AG09309 (cell line): ENCODE measurements around the gene NFIB.

Experiments used
- DNase-seq: peaks from one replicate; pipeline ENCODE4 v3.0.0-alpha.2; 2010; ENCODE audit warnings: low read depth
- H3K4me3 ChIP-seq: 2 replicates; pipeline ENCODE4 v1.5.1; 2011; ENCODE audit warnings: mild to moderate bottlenecking, low read depth, low read length, moderate library complexity; ENCODE audit not compliant: control insufficient read depth
- TF ChIP-seq, protein P1 (sequence below): IDR thresholded peaks from 2 replicates; pipeline ENCODE4 v1.5.1; 2011; ENCODE audit warnings: mild to moderate bottlenecking, low read depth, low read length, inconsistent platforms; ENCODE audit not compliant: insufficient read depth, control insufficient read depth; ENCODE audit errors: missing control alignments

The NFIB gene

DNA sequence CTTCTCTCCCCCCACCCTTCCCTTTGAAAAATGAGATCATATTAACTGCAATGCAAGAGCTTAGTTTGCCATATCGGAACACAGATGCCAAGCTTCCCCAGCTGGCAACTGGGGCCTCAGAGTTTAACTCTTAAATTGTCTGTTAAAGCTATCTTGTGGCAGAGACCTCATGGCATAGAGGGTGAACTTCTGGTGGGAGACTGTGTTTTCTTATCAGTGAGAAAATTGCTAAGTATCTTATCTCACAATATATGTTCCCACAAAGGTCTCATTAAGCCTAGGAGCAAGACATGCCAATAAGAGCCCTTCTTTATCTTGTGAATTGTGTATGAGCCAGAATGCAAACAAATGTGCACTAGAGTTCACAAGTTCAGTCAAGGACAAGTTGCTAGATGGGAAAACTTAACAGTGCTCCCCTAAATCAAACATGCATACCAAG is 12.3 kb downstream of the NFIB start:
- TF ChIP-seq, protein P1, sequence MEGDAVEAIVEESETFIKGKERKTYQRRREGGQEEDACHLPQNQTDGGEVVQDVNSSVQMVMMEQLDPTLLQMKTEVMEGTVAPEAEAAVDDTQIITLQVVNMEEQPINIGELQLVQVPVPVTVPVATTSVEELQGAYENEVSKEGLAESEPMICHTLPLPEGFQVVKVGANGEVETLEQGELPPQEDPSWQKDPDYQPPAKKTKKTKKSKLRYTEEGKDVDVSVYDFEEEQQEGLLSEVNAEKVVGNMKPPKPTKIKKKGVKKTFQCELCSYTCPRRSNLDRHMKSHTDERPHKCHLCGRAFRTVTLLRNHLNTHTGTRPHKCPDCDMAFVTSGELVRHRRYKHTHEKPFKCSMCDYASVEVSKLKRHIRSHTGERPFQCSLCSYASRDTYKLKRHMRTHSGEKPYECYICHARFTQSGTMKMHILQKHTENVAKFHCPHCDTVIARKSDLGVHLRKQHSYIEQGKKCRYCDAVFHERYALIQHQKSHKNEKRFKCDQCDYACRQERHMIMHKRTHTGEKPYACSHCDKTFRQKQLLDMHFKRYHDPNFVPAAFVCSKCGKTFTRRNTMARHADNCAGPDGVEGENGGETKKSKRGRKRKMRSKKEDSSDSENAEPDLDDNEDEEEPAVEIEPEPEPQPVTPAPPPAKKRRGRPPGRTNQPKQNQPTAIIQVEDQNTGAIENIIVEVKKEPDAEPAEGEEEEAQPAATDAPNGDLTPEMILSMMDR = no peak

DNA sequence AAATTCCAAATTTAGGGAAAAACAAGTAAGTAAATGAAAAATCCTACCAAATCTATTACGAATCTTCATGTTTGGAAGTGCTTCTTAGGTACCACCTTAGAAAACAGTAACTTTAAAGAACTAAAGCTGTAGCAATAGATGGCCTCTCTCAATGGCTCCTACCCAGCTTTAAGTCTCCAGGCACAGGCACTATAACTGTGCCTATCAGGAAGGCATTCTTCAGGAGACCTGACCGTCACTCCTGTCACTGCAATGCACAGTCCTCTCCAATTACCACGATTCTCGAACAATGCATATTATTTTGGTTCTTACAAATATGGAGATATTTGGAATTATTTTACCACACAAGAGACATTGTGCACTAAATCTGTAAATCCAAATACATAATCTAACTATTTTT is 12.9 kb downstream of the NFIB start:
- H3K4me3 ChIP-seq = no peak overlapping the region
- no peak for DNase-seq
- TF ChIP-seq, protein P1 = no peak

More for the DNA sequence above, 12.3 kb downstream of the NFIB start:
- no peak for DNase-seq
- H3K4me3 ChIP-seq = no peak overlapping the region

DNA sequence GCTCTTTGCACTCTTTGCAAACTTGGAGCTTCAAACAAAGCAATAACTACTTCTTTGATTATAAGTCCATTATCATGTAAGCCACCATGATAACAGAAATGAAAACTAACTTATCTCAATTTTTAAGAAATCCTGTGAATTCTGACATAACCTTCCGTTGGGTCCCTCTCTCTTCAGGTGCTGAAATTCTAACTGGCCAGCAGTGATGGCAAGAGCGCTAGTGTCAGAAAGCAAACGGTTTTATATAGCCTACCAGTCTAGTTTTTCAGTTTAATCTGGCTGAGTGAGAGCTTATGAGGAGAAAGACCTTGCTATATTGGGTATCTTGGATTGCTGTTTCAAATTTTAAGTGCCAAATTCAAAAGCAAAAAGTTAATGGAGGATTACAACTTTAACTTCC is 13.4 kb downstream of the NFIB start:
- TF ChIP-seq, protein P1 = no peak
- no peak overlapping the region for H3K4me3 ChIP-seq
- DNase-seq = no peak

DNA sequence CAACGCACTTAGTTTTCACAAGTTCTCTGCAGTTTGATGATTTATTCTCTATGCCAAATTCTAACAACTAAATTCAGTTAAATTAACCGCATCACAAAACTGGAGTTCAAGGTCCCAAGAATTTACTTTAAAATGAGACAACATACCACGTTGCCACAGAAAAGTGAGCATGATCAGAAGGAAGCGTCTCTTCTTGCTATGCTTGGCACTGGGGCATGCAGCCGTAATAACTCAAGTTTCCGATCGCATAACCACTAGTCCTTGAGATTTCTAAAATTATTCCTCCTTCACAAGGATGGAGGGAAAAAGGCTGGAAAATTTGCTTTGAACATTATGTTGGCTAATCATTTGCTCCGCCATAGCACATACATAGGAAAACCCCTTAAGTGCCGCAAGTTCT is 13.9 kb downstream of the NFIB start:
- H3K4me3 ChIP-seq = no peak overlapping the region
- TF ChIP-seq, protein P1 = no peak
- DNase-seq = no peak

DNA sequence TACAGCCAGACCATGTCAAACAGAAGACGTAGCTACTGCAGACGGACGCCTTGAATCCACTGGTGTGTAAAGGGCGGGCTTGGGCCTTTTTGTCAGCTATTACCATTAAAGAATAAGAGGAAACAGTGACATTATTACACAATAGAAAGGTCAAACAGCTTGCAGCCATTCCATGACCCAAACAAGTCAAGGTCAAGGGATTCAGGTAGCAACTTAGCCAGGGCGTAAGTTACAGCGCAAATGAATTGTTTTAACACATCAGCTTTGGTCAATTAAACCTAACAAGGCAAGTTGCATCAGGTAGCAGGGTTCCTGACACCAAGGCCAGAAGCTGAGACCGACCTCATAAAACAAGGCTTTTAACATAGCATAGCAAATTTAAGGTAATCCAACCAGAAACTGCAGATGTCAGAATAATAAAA is 15.3 kb downstream of the NFIB start:
- no peak for DNase-seq
- no peak overlapping the region for H3K4me3 ChIP-seq
- TF ChIP-seq, protein P1 = no peak

DNA sequence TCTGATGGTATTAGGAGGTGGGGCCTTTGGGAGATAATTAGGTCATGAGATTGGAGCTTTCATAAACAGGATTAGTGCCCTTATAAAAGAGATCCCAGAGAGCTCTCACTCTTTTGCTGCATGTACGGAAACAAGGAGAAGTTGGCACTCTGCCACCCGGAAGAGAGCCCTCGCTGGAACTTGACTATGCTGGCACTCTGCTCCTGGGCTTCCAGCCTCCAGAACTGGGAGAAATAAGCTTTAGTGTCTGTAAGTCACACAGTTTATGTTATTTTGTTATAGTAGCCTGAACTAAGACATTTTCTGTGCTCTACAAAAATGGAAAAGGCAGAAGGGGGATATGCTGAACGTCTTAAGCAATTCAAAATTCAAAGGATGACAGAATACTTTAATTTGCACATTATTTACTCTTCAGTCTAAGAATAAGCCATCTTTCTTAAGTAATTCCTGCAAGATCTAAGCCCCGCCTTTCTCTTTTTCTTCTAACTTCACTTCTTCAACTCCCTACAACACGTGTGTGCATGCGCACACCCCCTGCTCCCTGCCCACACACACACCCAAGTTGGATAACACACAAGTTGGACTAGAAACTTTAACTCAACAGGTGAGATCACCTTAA is 17.3 kb downstream of the NFIB start:
- no peak overlapping the region for H3K4me3 ChIP-seq
- DNase-seq = no peak
- TF ChIP-seq, protein P1 = no peak
